Psoas muscle (tissue), 8 donors: ENCODE data around the gene GALNT9. TPM values are rescaled to one million over a fixed set of nuclear protein-coding genes. Genes with fewer than 3 reads are reported as not detected.

Experiments used
- ATAC-seq, 4 donors: fragments of 200-7000 bp; cut with Tn5 transposase; one replicate each; pipeline ENCODE4 v1.9.1; 2020; ENCODE audit warnings: moderate library complexity in 3 of 4, mild to moderate bottlenecking in 2 of 4
- DNase-seq, 2 donors: peaks; one replicate each; pipeline ENCODE4 v3.0.0-alpha.2; 2020
- H3K27ac ChIP-seq: fragments of 200-600 bp; one replicate; pipeline ENCODE4 v1.8.0; 2022
- H3K27me3 ChIP-seq, 3 donors: fragments of 200-600 bp in 1 of 3; one replicate each; pipeline versions ENCODE4 v1.6.1 to v1.8.0; 2013 to 2022; ENCODE audit warnings: low read length in 2 of 3, mild to moderate bottlenecking in 2 of 3, moderate library complexity in 1 of 3; ENCODE audit not compliant: insufficient read depth in 3 of 3
- H3K36me3 ChIP-seq, 2 donors: fragments of 200-600 bp in 1 of 2; one replicate each; pipeline versions ENCODE4 v1.6.1 to v1.8.0; 2013 to 2022; ENCODE audit warnings: low read depth in 1 of 2, mild to moderate bottlenecking in 1 of 2, moderate library complexity in 1 of 2; ENCODE audit not compliant: insufficient read depth in 1 of 2
- H3K4me1 ChIP-seq: fragments of 200-600 bp; one replicate; pipeline ENCODE4 v1.8.0; 2022
- H3K4me3 ChIP-seq: fragments of 200-600 bp; one replicate; pipeline ENCODE4 v1.8.0; 2022; ENCODE audit warnings: mild to moderate bottlenecking
- H3K9me3 ChIP-seq: fragments of 200-600 bp; one replicate; pipeline ENCODE4 v1.8.0; 2022
- WGBS, 3 donors: extraction: QIAGEN DNeasy Blood & Tissue Kit; methylation state at CpG; one replicate each; pipeline versions ENCODE4 v1.1.6 to v1.1.7; 2013; 5-methylcytosine and 5-hydroxymethylcytosine counted together
- intact Hi-C, 2 donors: fragments of 100-400 bp; cut with DNase I; formaldehyde crosslinking; loops; one replicate each; pipeline versions ENCODE4 v1.11.0 to v1.14.2; 2022
- polyA plus RNA-seq, 3 donors: library from polyadenylated mRNA; stranded (reverse); fragments of 200-250 nt; gene quantifications; one replicate each; pipeline ENCODE4 v1.2.3, GENCODE V29; 2013
- total RNA-seq, 4 donors: library from RNA; stranded (reverse); fragmentation: NEBNext Ultra II Directional in 2 of 4; extraction: Animal tissue kit (Norgen Biotek cat#: 25700) in 2 of 4; gene quantifications; one replicate each; pipeline versions ENCODE4 v1.2.1 to v1.2.4, GENCODE V29; 2021 to 2023
- TF ChIP-seq, protein P1 (sequence below): fragments of 200-600 bp; IDR thresholded peaks from one replicate; pipeline ENCODE4 v1.8.0; 2022; ENCODE audit warnings: antibody characterized with exemption
- donor health status: healthy with polysubstance abuse.
- donor health status: DM: no; HTN: no; CAD: no; lungs with moderate emphysema.
- donor health status: Bipolar disorder and iron deficiency.
- donor health status: healthy.
- donor health status: DM: yes; HTN: yes; CAD: no.
- donor health status: DM: no; HTN: no; CAD: no.
- donor health status: DM: no; HTN: no; CAD: no.
- donor health status: DM: yes; HTN: yes; CAD: no.

The GALNT9 gene
- total and polyA plus RNA-seq, 7 donors, result 0.01 to 0.21 (median 0.08) TPM; not detected in 4

GRCh38 chr12:132210223-132211055, 119.0 kb downstream of the GALNT9 start:
- no peak for DNase-seq
- Histone ChIP-seq H3K36me3 (no peaks in the 10 kb centered on the region), H3K4me3 (no peak overlapping the region), H3K4me1 (no peaks in the 10 kb centered on the region), H3K27me3 (peaks cover 0 to 49% (median 20%) of the 10 kb centered on the region in 3 donors), H3K9me3 (no peaks in the 10 kb centered on the region), H3K27ac (no peak overlapping the region)
- TF ChIP-seq, protein P1, sequence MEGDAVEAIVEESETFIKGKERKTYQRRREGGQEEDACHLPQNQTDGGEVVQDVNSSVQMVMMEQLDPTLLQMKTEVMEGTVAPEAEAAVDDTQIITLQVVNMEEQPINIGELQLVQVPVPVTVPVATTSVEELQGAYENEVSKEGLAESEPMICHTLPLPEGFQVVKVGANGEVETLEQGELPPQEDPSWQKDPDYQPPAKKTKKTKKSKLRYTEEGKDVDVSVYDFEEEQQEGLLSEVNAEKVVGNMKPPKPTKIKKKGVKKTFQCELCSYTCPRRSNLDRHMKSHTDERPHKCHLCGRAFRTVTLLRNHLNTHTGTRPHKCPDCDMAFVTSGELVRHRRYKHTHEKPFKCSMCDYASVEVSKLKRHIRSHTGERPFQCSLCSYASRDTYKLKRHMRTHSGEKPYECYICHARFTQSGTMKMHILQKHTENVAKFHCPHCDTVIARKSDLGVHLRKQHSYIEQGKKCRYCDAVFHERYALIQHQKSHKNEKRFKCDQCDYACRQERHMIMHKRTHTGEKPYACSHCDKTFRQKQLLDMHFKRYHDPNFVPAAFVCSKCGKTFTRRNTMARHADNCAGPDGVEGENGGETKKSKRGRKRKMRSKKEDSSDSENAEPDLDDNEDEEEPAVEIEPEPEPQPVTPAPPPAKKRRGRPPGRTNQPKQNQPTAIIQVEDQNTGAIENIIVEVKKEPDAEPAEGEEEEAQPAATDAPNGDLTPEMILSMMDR, result no peak
- ATAC-seq, result no peak
- WGBS, 3 donors, result 74 to 79% (median 79%) methylated on average over 48 of the region's 48 CpGs
- intact Hi-C loops, result no loop called here

DNA sequence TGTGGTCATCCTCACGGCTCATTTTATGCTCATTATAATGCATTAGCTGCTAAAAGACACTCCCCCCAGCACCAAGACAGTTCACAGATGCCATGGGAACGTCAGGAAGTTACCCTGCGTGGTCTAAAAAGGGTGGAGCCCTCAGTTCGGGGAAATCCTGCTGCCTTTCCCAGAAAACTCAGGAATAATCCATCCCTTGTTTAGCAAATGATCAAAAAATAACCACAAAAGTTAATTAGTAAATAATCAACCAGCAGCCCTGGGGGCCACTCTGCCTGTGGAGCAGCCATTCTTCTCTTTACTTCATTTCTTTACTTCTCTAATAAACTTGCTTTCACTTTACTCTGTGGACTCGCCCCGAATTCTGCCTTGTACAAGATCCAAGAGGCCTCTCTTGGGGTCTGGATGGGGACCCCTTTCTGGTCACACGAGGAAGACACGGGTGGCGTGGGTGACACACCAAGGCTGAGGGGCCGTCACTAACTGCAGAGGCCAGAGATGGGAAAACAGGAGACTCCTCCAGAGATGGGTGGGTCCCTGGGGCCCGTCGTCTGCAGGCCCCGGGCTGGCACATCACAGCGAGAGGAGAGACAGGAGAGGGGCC, 119.7 kb downstream of the GALNT9 start:
- no peak overlapping the region for H3K4me3 ChIP-seq
- TF ChIP-seq, protein P1, result no peak
- no peak overlapping the region for H3K27ac ChIP-seq
- no peaks in the 10 kb centered on the region for H3K4me1 ChIP-seq
- no peaks in the 10 kb centered on the region for H3K36me3 ChIP-seq
- 68 to 74% (median 68%) methylated on average over 14 of the region's 14 CpGs for WGBS, 3 donors
- DNase-seq, result no peak
- no peaks in the 10 kb centered on the region for H3K9me3 ChIP-seq
- peaks cover 0 to 49% (median 27%) of the 10 kb centered on the region in 3 donors for H3K27me3 ChIP-seq
- intact Hi-C loops, result no loop called here
- ATAC-seq, result no peak

- no peak for DNase-seq
- Histone ChIP-seq H3K27me3 (peaks cover 0 to 58% (median 32%) of the 10 kb centered on the region in 3 donors), H3K4me1 (no peaks in the 10 kb centered on the region), H3K36me3 (no peaks in the 10 kb centered on the region), H3K27ac (no peak overlapping the region), H3K9me3 (no peaks in the 10 kb centered on the region), H3K4me3 (no peak overlapping the region)
- no peak for ATAC-seq
- intact Hi-C loops, result no loop called here
- WGBS, 3 donors, result 88 to 91% (median 88%) methylated on average over 15 of the region's 15 CpGs
- TF ChIP-seq, protein P1, result no peak
Measured at GRCh38 chr12:132208153-132208823, 121.1 kb downstream of the GALNT9 start.

DNA sequence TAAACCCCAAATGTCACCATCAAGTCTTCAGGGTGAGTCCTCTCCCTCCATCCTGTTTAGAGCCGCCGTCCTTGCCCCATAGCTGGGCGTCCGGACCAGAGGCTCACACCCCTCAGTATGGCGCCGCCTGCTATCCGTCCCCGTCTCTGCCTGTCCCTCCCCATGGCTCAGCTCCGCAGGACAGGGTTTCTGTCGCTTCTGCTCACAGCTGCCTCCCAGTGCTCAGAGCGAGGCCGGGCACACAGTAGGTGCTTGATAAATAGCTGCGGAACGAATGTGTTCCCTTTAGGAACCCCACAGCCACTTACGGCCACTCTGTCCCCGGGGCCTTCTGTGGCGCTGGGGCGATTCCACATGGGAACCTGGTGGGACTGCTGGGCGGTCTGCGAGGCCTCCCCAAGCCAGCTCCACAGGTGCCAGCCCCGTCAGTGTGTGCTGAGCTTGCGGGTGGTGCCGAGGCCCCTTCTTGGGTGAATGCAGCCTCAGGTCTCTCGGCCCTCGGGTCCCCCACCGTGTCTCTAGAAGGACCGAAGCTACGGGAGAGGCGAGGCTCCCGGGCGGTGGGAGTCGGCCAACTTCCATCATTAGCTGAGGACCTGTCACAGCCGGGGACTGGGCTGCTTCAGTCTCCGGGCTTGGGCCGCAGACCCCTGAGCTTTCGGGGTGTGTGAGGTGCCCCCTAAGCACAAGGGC, 122.2 kb downstream of the GALNT9 start:
- DNase-seq (no peak), ATAC-seq (no peak)
- intact Hi-C loops, result no loop called here
- no peaks in the 10 kb centered on the region for H3K9me3 ChIP-seq
- no peak overlapping the region for H3K4me3 ChIP-seq
- TF ChIP-seq, protein P1, result no peak
- 85 to 90% (median 86%) methylated on average over 29 to 36 of the region's 36 CpGs for WGBS, 3 donors
- peaks cover 0 to 69% (median 34%) of the 10 kb centered on the region in 3 donors for H3K27me3 ChIP-seq
- H3K27ac ChIP-seq, result no peak overlapping the region
- no peaks in the 10 kb centered on the region for H3K36me3 ChIP-seq
- no peaks in the 10 kb centered on the region for H3K4me1 ChIP-seq
